ES-I3 (cell line): Measurements from ENCODE around the gene CABP4.
A peak's percentile ranks its signal among the peaks of the same experiment; 100 is the strongest.

Source experiments
- H3K36me3 ChIP-seq: 2 replicates; pipeline ENCODE4 v1.6.1; 2013; ENCODE audit warnings: mild to moderate bottlenecking, low read length, control low read depth, moderate library complexity; ENCODE audit not compliant: insufficient read depth
- H3K4me1 ChIP-seq: 2 replicates; pipeline ENCODE4 v1.6.1; 2013; ENCODE audit warnings: mild to moderate bottlenecking, control low read depth, low read length; ENCODE audit not compliant: insufficient read depth
- H3K9ac ChIP-seq: 2 replicates; pipeline ENCODE4 v1.6.1; 2013; ENCODE audit warnings: low read depth, mild to moderate bottlenecking, low read length, moderate library complexity
- H3K9me3 ChIP-seq: 2 replicates; pipeline ENCODE4 v1.6.1; 2013; ENCODE audit warnings: mild to moderate bottlenecking, low read length, moderate library complexity; ENCODE audit not compliant: control insufficient read depth, insufficient read depth

Gene CABP4

DNA sequence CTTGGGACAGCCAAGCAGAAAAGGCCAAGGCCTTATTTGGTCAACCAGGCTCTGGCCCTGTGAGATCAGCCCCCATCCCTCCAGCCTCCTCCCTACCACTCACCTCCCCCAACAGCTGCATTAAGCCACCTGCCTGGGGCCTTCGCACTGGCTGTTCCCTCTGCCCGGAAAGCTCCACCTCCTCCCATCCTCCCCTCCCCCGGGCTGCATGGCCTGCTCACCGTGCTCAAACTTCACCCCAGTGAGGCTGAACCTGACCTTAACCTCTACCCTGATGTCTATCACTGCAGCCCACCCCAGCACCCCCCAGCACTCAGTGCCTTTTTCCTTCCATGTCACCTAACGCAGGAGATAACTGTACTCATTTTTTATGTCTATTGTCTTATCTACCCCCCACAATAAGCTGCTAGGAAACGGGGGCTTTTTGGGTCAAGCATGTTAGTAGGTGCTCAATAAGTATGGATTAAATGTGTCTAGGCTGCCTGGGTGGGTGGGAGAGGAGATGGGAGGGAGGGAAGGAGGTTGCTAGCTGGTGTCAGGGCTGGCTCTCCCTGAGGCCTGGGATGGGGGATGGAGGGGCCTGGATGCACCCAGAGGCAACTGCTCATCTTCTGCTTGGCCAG, 18.6 kb upstream of the CABP4 start:
- 0 out of 2 replicates have a peak, but pooled peaks cover 6% of the 10 kb centered on the region for H3K36me3 ChIP-seq

DNA sequence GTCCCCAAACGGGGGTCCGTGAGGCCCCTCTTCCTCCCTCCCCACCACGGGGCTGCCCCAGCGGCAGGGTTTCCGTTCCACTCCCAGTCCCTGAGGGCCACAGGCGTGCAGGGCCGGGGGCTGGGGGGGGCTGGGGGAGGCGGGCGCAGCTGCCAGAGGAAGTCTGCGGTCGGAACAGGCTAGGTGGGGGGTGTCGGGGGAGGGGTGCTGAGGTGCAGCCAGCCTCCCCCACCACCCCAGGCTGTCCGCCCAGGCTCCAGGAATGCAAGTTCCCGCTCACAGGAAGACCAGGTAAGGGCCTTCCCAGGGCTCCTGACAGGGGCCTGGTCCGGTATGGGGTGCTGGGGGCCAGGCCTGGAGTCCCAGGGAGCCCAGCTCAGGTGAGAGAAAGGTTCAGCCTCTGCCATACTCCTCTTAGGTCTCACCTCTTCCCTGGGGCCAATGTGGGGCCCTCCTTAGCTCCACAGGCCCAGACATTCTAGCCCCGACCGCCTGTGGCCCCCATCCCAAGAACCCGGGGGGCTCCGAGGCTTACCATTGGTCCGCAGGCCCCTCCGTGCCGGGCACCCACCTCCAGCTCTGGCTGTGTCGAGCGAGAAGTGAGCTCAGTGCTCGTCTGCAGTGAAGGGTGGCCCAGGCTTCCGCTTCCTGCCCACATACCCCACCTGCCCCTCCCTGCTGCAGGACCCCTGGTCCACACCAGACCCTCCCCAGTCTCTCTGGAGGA, 17.9 kb upstream of the CABP4 start, which contains the start of gene PTPRCAP:
TSS of gene PTPRCAP (minus strand) at position 601 of the 727 bp plus-strand sequence. CDS start at position 538, 63 bp downstream.
- H3K9me3 ChIP-seq = no peaks in the 10 kb centered on the region
- H3K9ac ChIP-seq = no peak within 1 kb of the TSS
- H3K4me1 ChIP-seq = peaks cover 17% of the 10 kb centered on the region; the same call in 1 of the 2 replicates
- H3K36me3 ChIP-seq = 0 out of 2 replicates have a peak, but pooled peaks cover 7% of the 10 kb centered on the region

More for the DNA sequence above, 18.6 kb upstream of the CABP4 start:
- Histone ChIP-seq H3K4me1 (peaks cover 17% of the 10 kb centered on the region; the same call in 1 of the 2 replicates), H3K9ac (no peak overlapping the region), H3K9me3 (no peaks in the 10 kb centered on the region)

DNA sequence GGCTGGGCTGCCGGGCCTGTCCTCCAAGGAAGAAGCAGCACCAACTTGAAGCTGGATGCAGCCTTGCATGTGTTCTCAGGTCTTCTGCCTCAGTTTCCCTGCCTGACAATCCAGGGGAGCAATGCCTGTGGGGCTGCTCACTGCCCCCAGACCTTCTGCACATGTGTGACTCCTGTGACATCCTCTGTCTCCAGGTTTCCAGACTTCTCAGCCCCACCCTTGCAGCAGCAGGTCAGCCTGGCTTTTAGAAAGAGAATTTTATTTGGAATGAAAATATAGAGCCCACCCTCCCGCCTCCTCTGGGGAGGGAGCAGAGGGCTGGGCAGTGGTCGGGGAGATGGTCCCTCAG, 17.4 kb upstream of the CABP4 start:
- H3K9ac ChIP-seq = no peak overlapping the region

DNA sequence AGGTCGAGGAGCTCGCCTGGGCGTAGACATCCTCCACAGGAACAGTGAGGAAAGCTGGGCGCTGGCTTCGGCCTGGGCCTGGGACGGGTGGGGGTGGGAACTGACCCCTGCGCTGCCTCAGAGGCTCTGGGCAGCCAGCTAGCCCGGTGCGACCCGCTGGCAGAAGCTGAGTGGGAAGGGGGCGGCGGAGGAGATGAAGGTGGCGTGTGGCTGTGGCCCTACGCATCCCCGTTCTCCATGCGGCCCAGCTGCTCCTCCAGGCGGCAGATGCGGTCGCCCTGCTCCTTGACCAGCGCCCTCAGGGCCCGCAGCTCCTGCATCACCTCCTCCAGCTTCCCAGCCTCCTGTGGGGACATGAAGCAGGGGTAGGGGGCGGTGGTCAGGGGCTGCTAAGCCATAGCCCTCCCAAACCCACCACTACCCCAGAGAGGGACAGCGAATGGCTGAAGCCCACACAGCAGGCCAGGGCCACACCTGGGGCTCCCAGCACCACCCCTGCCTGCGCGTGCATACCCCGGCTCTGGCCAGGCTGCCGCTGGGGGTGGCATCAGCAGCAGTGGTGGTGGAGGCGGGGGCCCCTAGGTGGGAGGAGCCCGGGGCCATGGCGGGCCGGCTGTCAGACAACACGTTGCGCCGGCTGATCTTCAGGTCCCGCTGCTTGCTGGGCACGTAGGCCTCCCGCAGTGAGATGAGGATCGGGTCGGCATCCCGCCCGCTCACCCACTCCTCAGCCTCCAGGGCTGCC, 16.8 kb upstream of the CABP4 start:
- Histone ChIP-seq H3K36me3 (0 out of 2 replicates have a peak, but pooled peaks cover 7% of the 10 kb centered on the region), H3K9me3 (no peaks in the 10 kb centered on the region), H3K4me1 (peaks cover 17% of the 10 kb centered on the region; the same call in 1 of the 2 replicates), H3K9ac (no peak overlapping the region)

More for the DNA sequence above, 17.4 kb upstream of the CABP4 start:
- no peaks in the 10 kb centered on the region for H3K9me3 ChIP-seq
- H3K36me3 ChIP-seq = 0 out of 2 replicates have a peak, but pooled peaks cover 7% of the 10 kb centered on the region
- H3K4me1 ChIP-seq = peaks cover 17% of the 10 kb centered on the region; the same call in 1 of the 2 replicates

DNA sequence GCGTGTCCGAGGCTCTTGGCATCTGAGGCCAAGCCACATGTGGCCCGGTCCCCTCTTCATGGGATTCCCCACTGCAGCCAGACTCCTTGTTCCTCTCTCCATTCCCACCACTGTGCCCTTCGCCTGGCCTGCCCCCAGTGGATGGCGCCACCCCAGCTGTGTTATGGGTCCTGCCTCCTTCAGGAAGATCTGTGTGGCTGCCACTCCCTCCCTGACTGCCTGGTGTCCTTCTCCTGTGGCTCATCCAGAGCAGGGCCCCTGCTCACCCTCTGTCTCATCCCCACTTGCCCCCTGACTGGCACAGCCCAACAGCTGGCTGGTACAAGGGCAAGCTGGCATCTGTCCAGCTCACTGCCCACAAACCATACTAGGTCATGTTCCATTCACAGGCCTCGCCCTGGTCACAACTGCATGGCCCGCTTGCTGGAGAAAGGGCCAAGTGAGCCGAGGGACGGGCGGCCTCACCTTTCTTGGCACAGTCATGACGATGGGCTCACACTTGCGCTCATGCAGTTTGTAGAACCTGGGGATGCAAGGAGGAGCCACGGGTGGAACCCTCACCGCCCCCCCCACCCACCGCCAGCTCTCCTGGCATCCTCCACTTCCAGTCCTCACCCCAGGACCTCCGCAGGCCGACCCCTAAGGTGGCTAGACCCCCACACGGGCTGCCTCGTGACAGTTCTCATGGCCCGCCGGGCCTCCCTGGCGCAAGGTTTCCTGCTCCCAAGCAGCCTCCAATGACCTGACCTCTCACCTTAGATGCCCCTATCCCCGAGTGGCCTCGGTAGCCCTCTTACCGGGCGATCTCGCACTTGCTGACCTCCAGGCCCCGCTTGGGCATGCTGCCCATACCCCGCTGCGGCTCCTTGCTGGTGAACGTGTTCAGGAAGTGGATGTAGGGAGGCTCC, 15.6 kb upstream of the CABP4 start:
- H3K4me1 ChIP-seq = peaks cover 17% of the 10 kb centered on the region; the same call in 1 of the 2 replicates
- 0 out of 2 replicates have a peak, but pooled peaks cover 7% of the 10 kb centered on the region for H3K36me3 ChIP-seq
- no peak overlapping the region for H3K9ac ChIP-seq
- no peaks in the 10 kb centered on the region for H3K9me3 ChIP-seq

DNA sequence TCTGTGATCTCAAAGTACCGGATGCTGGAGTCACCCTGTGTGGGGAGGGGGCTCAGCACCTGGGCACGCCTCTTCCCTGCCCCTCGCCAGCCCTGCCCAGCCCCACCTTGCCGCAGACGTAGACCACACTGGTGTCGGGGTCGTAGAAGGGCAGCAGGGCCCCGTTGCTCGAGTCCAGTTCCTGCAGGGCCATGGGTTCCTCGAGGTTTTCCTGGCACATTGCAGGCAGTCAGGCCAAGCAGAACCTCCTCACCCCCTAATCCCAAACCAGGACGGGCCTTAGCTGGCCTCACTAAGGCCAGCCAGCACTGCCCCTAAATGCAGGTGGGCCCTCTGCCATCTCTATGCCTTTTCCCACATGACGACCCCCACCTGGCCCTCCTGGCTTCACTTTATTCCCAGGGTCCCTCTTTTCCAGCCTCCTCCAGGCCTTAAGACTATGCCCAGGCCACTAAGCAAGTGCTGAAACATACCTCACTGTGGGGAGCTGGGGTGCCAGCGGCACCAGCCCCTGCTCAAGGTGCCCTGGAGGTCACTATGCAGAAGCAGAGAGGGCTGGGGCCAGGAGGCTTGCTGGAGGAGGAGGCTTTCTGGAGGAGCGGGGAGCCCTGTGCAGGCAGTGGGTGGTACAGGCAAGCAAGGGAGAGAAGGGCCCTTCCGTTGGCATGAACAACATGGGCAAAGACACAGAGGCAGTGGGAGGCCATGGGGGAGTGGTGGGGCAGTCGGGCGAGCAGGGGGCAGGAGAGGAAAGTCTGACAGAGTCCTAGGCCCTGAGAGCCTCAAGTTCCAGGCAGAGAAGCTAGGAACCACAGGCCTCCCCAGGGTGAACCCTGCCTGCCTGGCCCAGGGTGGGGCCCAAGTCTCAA, 14.7 kb upstream of the CABP4 start:
- 0 out of 2 replicates have a peak, but pooled peaks cover 7% of the 10 kb centered on the region for H3K36me3 ChIP-seq
- H3K4me1 ChIP-seq = peaks cover 17% of the 10 kb centered on the region; the same call in 1 of the 2 replicates
- no peak overlapping the region for H3K9ac ChIP-seq
- H3K9me3 ChIP-seq = no peaks in the 10 kb centered on the region

DNA sequence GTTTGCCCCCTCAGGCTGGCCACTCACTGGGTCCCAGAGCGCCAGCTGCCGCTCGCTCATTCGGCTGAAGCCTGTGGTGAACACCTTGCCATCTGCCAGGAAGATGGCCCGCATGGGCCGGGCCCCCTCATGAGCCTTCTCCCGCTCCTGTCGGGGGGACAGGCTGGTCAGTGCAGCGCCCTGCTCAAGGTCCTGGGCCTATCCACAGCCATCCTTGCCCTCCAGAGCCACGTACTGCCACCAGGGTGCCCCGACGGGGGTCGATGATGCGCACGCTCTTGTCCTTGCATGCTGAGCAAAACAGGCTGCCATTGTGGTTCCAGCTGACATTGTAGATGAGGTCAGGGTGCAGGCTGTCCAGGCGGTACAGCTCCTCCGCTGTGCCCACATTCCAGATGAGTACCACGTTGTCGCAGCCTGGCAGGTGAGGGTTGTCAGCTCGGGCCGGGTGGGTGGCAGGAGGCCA, 14.0 kb upstream of the CABP4 start:
- Histone ChIP-seq H3K9me3 (no peaks in the 10 kb centered on the region), H3K36me3 (0 out of 2 replicates have a peak, but pooled peaks cover 7% of the 10 kb centered on the region), H3K4me1 (peaks cover 15% of the 10 kb centered on the region; the same call in 1 of the 2 replicates), H3K9ac (no peak overlapping the region)

DNA sequence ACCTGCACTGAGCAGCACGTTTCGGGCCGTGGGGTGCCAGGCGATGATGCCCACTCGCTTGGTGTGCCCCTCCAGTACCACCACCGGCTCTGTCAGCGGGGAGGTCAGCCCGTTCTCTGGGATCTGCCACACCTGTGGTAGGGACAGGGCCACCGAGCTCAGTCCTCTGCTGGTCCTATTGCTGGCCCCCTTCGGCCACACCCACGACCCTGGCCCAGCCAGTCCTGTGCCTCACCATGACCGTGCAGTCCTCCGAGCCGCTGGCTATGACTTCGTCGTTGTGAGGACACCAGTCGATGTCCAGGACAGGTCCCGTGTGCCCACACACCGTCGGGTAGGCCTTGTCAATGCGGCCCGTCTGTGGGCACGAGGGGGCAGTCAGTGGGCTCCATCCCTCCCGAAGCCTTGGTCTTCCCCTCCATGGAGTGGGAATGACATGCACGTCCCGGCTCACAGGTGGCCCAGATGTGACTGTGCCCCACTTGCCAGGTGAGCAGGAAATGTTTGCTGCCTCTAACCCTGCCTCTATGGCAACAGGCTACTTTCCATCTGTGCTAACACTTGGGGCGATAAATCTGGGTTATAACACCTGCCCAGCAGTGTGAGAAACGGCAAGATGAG, 13.3 kb upstream of the CABP4 start:
- H3K4me1 ChIP-seq = peaks cover 10% of the 10 kb centered on the region; the same call in 1 of the 2 replicates
- no peak overlapping the region for H3K9ac ChIP-seq
- no peaks in the 10 kb centered on the region for H3K9me3 ChIP-seq
- 0 out of 2 replicates have a peak, but pooled peaks cover 7% of the 10 kb centered on the region for H3K36me3 ChIP-seq

DNA sequence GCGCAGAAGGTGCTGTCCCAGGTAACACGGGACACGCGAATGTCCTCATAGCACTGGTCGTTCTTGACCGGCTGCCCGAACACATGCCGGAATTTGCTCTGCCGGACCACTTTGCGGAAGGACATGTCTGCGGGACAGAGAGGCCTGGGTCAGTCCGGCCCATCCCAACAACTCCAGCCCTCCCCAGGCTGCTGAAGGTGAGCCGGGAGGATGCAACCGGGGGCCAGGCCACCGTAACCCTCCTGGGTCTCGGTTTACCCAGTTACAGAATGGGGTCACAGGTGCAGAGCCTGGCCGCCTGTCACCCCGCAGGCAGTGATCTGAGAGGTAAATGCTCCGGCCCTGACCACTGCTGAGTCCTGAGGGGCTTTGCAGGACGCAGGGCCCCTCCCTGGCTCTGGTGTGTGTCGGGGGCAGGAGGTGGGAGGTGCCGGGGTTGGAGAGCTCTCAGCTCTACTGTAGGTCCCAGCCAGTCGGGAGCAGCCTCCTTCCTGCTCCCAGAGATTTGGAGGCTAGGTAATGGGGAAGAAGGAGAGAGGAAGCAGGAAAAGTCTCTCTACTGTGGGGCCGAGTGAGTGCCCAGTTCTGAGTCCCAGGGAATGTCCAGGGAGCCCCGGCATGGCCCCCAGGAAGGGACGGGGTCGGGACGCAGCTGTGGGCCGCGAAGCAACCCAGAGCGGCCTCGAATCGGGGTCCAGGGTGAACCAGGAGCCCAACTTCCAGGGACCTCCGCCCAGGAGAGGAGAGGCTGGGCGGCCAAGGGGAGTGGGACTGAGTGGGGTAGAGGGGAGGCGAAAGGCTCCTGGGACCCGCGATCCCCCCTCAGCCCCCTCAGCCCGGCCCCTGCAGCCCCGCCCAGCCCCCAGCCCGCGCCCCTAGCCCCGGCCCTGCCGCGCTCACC, 12.4 kb upstream of the CABP4 start:
- H3K36me3 ChIP-seq = 0 out of 2 replicates have a peak, but pooled peaks cover 5% of the 10 kb centered on the region
- H3K9ac ChIP-seq = peak overlapping the region; percentile 83
- H3K4me1 ChIP-seq = peaks cover 3% of the 10 kb centered on the region; the same call in 1 of the 2 replicates
- H3K9me3 ChIP-seq = no peaks in the 10 kb centered on the region

DNA sequence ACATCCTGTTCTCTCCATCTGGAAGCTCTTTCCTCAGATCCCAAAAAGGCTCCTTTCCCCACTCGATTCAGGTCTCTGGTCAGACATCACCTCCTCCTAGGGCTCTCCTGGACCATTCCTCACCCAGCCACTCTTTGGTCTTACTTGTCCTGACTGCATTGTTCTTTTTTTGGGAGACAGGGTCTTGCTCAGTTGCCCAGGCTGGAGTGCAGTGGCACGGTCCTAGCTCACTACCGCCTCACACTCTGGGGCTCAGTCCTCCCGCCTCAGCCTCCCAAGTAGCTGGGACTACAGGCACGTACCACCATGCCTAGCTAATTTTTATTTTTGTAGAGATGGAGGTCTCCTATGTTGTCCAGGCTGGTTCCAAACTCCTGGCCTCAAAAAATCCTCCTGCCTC, 9.6 kb upstream of the CABP4 start:
- Histone ChIP-seq H3K9me3 (no peaks in the 10 kb centered on the region), H3K4me1 (no peaks in the 10 kb centered on the region), H3K36me3 (0 out of 2 replicates have a peak, but pooled peaks cover 3% of the 10 kb centered on the region), H3K9ac (no peak overlapping the region)

DNA sequence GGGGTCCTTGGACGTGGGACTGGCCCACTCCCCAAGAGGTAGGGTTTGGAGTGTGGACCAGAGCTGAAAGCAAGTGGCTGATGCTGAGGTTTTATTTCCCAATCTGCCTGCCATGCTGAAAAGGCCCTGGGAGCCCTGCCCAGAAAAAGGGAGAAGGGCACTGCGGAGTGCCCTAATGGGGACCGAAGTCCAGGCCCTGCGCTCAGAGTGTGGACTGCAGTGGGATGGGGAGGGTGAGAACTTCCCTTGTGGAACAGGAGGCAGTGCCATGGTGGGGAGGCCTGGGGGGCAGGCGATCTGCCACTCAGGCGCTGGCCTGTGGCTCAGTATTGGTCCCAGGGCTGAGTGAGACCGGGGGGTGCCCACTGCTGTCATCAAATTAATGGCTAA, 6.9 kb upstream of the CABP4 start:
- no peaks in the 10 kb centered on the region for H3K4me1 ChIP-seq

More for the DNA sequence above, 6.9 kb upstream of the CABP4 start:
- no peaks in the 10 kb centered on the region for H3K36me3 ChIP-seq
- H3K9me3 ChIP-seq = no peaks in the 10 kb centered on the region
- H3K9ac ChIP-seq = no peak overlapping the region
